Esophagus muscularis mucosa (tissue), 3 donors: ENCODE measurements around the gene GDE1.

ENCODE experiments used
- CTCF ChIP-seq, 3 experiments: fragments of 200-600 bp in 2 of 3; fragments of 450-650 bp in 1 of 3; sonication (generic) in 2 of 3; IDR thresholded peaks; one replicate each; pipeline ENCODE4 v1.5.1; 2017 to 2019; ENCODE audit warnings: antibody characterized with exemption in 3 of 3, mild to moderate bottlenecking in 2 of 3, moderate library complexity in 1 of 3
- POLR2AphosphoS5 ChIP-seq, 2 donors: sonication (generic); formaldehyde crosslinking; IDR thresholded peaks; one replicate each; pipeline ENCODE4 v1.6.1; 2017; ENCODE audit warnings: antibody characterized with exemption in 2 of 2

- no peak for TF ChIP-seq POLR2AphosphoS5 (IDR thresholded peaks at IDR 0.05)
- TF ChIP-seq CTCF (IDR thresholded peaks at IDR 0.05), result no peak
Observed at GRCh38 chr16:19507867-19508266, 14.0 kb downstream of the GDE1 start.
